Keratinocyte (primary cell): ENCODE measurements around the gene ANKS1B. TPM values are rescaled to one million over a fixed set of nuclear protein-coding genes. Genes with fewer than 3 reads are reported as not detected.

Experiments used
- DNase-seq: peaks from one replicate; pipeline ENCODE4 v3.0.0-alpha.2; 2011; ENCODE audit warnings: low read depth, missing footprints, low spot score
- FAIRE-seq: peaks from 2 replicates; lab custom pipeline; 2011; peaks lifted over from hg19 to GRCh38; lab: Jason Lieb, UNC
- H2AFZ ChIP-seq: 2 replicates; pipeline ENCODE4 v1.6.0; 2012; ENCODE audit warnings: low read length, control low read depth, inconsistent platforms; ENCODE audit not compliant: control insufficient read depth
- H3K27ac ChIP-seq: 2 replicates; pipeline ENCODE4 v1.5.1; 2011; ENCODE audit warnings: low read length; ENCODE audit not compliant: control insufficient read depth, insufficient read depth
- H3K27me3 ChIP-seq: 3 replicates; pipeline ENCODE4 v1.6.0; 2011; ENCODE audit warnings: low read length; ENCODE audit not compliant: control insufficient read depth, insufficient read depth; ENCODE audit errors: extremely low read depth
- H3K36me3 ChIP-seq, 2 experiments: 2 replicates in 1 of 2; 3 replicates in 1 of 2; pipeline ENCODE4 v1.5.1; 2011; ENCODE audit warnings: low read length in 2 of 2, mild to moderate bottlenecking in 1 of 2; ENCODE audit not compliant: control insufficient read depth in 2 of 2, insufficient read depth in 2 of 2; ENCODE audit errors: extremely low read depth in 1 of 2
- H3K4me1 ChIP-seq: 3 replicates; pipeline ENCODE4 v1.5.1; 2011; ENCODE audit warnings: low read length; ENCODE audit not compliant: control insufficient read depth, insufficient read depth; ENCODE audit errors: extremely low read depth
- H3K4me2 ChIP-seq: 3 replicates; pipeline ENCODE4 v1.6.0; 2011; ENCODE audit warnings: low read depth, low read length; ENCODE audit not compliant: control insufficient read depth, insufficient read depth; ENCODE audit errors: extremely low read depth
- H3K4me3 ChIP-seq, 3 experiments: fragments of 200-600 bp in 1 of 3; sonication (generic) in 1 of 3; 2 replicates in 2 of 3; 3 replicates in 1 of 3; pipeline ENCODE4 v1.5.1; 2011 to 2016; ENCODE audit warnings: low read length in 3 of 3, mild to moderate bottlenecking in 3 of 3, control low read depth in 2 of 3, inconsistent platforms in 1 of 3, low read depth in 1 of 3, mixed read lengths in 1 of 3, mixed run types in 1 of 3, moderate library complexity in 1 of 3; ENCODE audit not compliant: control insufficient read depth in 2 of 3, insufficient read depth in 2 of 3; ENCODE audit errors: extremely low read depth in 1 of 3
- H3K79me2 ChIP-seq: 2 replicates; pipeline ENCODE4 v1.6.0; 2012; ENCODE audit warnings: low read length; ENCODE audit not compliant: control insufficient read depth, insufficient read depth
- H3K9ac ChIP-seq: 3 replicates; pipeline ENCODE4 v1.6.0; 2011; ENCODE audit warnings: low read length; ENCODE audit not compliant: control insufficient read depth, insufficient read depth; ENCODE audit errors: extremely low read depth
- H3K9me1 ChIP-seq: 3 replicates; pipeline ENCODE4 v1.6.0; 2011; ENCODE audit warnings: low read length; ENCODE audit not compliant: control insufficient read depth, insufficient read depth; ENCODE audit errors: extremely low read depth
- H3K9me3 ChIP-seq: 2 replicates; pipeline ENCODE4 v1.5.1; 2012; ENCODE audit warnings: low read depth, low read length; ENCODE audit not compliant: control insufficient read depth
- H4K20me1 ChIP-seq: 3 replicates; pipeline ENCODE4 v1.6.0; 2011; ENCODE audit warnings: low read length; ENCODE audit not compliant: control insufficient read depth, insufficient read depth; ENCODE audit errors: extremely low read depth
- CTCF ChIP-seq, 3 experiments: IDR thresholded peaks in 1 of 3; conservative IDR thresholded peaks in 1 of 3; optimal IDR thresholded peaks in 1 of 3; 2 replicates in 2 of 3; 3 replicates in 1 of 3; pipeline versions ENCODE3 to v1.5.1; 2011; ENCODE audit warnings: low read length in 3 of 3, mild to moderate bottlenecking in 3 of 3, moderate library complexity in 2 of 3, control low read depth in 1 of 3, inconsistent platforms in 1 of 3; ENCODE audit not compliant: insufficient read depth in 2 of 3; ENCODE audit errors: extremely low read depth in 1 of 3
- EZH2 ChIP-seq: IDR thresholded peaks from one replicate; pipeline ENCODE4 v1.6.1; 2012; ENCODE audit warnings: inconsistent platforms, mild to moderate bottlenecking, low read length, moderate library complexity
- dilution Hi-C: fragments of 300-500 bp; cut with MboI; formaldehyde crosslinking; loops from one replicate; pipeline ENCODE4 v1.7.0; 2020; ENCODE audit warnings: low sequenced_read_pairs; ENCODE audit not compliant: extremely low pct_ligation_motif_present
- polyA plus RNA-seq, 5 experiments: library from polyadenylated mRNA; depleted of rRNA in 3 of 5; stranded (reverse) in 3 of 5; stranded (forward) in 1 of 5; unstranded in 1 of 5; fragments of >200 nt; gene quantifications; 1 replicate in 1 of 5; 2 replicates in 3 of 5; 3 replicates in 1 of 5; pipeline versions ENCODE4 v1.2.1 to v1.2.3, GENCODE V29; 2011 to 2012; ENCODE audit warnings: missing spikeins in 2 of 5, low read depth in 1 of 5, low replicate concordance in 1 of 5

ANKS1B gene
- polyA plus RNA-seq, 1 donor (not counting 4 experiments of a cell fraction or from before 2014, with no cell fraction given): not detected

GRCh38 chr12:98799146-98799810, 1185.5 kb downstream of the ANKS1B start:
- dilution Hi-C loops: no loop called here
- no peak for FAIRE-seq

GRCh38 chr12:98797200-98797599, 1187.5 kb downstream of the ANKS1B start:
- Histone ChIP-seq H3K27me3 (no peaks in the 10 kb centered on the region), H3K9me1 (no peaks in the 10 kb centered on the region), H4K20me1 (no peaks in the 10 kb centered on the region), H3K9me3 (no peaks in the 10 kb centered on the region), H3K79me2 (no peaks in the 10 kb centered on the region), H2AFZ (no peak overlapping the region), H3K27ac (no peak overlapping the region), H3K36me3 (no peaks in the 10 kb centered on the region), H3K9ac (no peak overlapping the region), H3K4me3 (no peak overlapping the region), H3K4me1 (no peaks in the 10 kb centered on the region), H3K4me2 (no peak overlapping the region)
- TF ChIP-seq EZH2: no peak
- TF ChIP-seq CTCF (optimal IDR thresholded peaks at IDR 0.05 in 1 of 3, IDR thresholded peaks at IDR 0.05 in 1 of 3, conservative IDR thresholded peaks at IDR 0.05 in 1 of 3; ENCODE audit: extremely low read depth in 1 of 3, insufficient read depth in 2 of 3, low read length in 3 of 3): no peak
- DNase-seq (no peak), FAIRE-seq (no peak)
- dilution Hi-C loops: no loop called here

More at GRCh38 chr12:98799146-98799810, 1185.5 kb downstream of the ANKS1B start:
- Histone ChIP-seq H2AFZ (no peak overlapping the region), H3K4me2 (no peak overlapping the region), H3K9ac (no peak overlapping the region), H3K27me3 (no peaks in the 10 kb centered on the region), H4K20me1 (no peaks in the 10 kb centered on the region), H3K79me2 (no peaks in the 10 kb centered on the region), H3K9me1 (no peaks in the 10 kb centered on the region), H3K27ac (no peak overlapping the region), H3K36me3 (no peaks in the 10 kb centered on the region), H3K9me3 (no peaks in the 10 kb centered on the region), H3K4me1 (no peaks in the 10 kb centered on the region), H3K4me3 (no peak overlapping the region)
- TF ChIP-seq CTCF (optimal IDR thresholded peaks at IDR 0.05 in 1 of 3, IDR thresholded peaks at IDR 0.05 in 1 of 3, conservative IDR thresholded peaks at IDR 0.05 in 1 of 3; ENCODE audit: extremely low read depth in 1 of 3, insufficient read depth in 2 of 3, low read length in 3 of 3): no peak
- TF ChIP-seq EZH2: no peak
- no peak for DNase-seq
